ENCODE results near the gene PTH2R. TPM values are rescaled to one million over a fixed set of nuclear protein-coding genes. Genes with fewer than 3 reads are reported as not detected.

PTH2R gene
- total and polyA plus RNA-seq, 9 of the 15 experiments (the other 6 are each of a cell fraction or from before 2014, with no cell fraction given): 2.7 to 8.8 (median 4.2) TPM

- TF ChIP-seq, protein P1, sequence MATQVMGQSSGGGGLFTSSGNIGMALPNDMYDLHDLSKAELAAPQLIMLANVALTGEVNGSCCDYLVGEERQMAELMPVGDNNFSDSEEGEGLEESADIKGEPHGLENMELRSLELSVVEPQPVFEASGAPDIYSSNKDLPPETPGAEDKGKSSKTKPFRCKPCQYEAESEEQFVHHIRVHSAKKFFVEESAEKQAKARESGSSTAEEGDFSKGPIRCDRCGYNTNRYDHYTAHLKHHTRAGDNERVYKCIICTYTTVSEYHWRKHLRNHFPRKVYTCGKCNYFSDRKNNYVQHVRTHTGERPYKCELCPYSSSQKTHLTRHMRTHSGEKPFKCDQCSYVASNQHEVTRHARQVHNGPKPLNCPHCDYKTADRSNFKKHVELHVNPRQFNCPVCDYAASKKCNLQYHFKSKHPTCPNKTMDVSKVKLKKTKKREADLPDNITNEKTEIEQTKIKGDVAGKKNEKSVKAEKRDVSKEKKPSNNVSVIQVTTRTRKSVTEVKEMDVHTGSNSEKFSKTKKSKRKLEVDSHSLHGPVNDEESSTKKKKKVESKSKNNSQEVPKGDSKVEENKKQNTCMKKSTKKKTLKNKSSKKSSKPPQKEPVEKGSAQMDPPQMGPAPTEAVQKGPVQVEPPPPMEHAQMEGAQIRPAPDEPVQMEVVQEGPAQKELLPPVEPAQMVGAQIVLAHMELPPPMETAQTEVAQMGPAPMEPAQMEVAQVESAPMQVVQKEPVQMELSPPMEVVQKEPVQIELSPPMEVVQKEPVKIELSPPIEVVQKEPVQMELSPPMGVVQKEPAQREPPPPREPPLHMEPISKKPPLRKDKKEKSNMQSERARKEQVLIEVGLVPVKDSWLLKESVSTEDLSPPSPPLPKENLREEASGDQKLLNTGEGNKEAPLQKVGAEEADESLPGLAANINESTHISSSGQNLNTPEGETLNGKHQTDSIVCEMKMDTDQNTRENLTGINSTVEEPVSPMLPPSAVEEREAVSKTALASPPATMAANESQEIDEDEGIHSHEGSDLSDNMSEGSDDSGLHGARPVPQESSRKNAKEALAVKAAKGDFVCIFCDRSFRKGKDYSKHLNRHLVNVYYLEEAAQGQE (IDR thresholded peaks at IDR 0.05; ENCODE audit: borderline replicate concordance): no peak
- TF ChIP-seq, protein P1 (CRISPR knock-in tag; IDR thresholded peaks at IDR 0.05; ENCODE audit: low read depth): no peak
- TF ChIP-seq ZNF224 (CRISPR knock-in tag; IDR thresholded peaks at IDR 0.05) (no peak), TAL1 (IDR thresholded peaks at IDR 0.05) (no peak), MTA2 (IDR thresholded peaks at IDR 0.05; ENCODE audit: low read depth) (no peak), MED1 (CRISPR knock-in tag; IDR thresholded peaks at IDR 0.05; ENCODE audit: borderline replicate concordance) (no peak), IRF2 (CRISPR knock-in tag; IDR thresholded peaks at IDR 0.05) (no peak)
These were observed 22.0 kb upstream of the PTH2R start (continued) for GRCh38 chr2:208384637-208385036.
